Activated effector memory CD4-positive, alpha-beta T cell treated with anti-CD3 and anti-CD28 coated beads, Interleukin-2, amount 50 U/mL, for 16 hours (primary cell): Measurements from ENCODE around the gene HRC.
"Not testable (repeated sequence)": the region's sequence is repeated elsewhere in the genome, so short reads cannot be mapped to it uniquely, and the experiment has no call there.

ENCODE experiments used
- DNase-seq: peaks from one replicate; pipeline ENCODE4 v3.0.0-alpha.2; 2020

Gene HRC

DNA sequence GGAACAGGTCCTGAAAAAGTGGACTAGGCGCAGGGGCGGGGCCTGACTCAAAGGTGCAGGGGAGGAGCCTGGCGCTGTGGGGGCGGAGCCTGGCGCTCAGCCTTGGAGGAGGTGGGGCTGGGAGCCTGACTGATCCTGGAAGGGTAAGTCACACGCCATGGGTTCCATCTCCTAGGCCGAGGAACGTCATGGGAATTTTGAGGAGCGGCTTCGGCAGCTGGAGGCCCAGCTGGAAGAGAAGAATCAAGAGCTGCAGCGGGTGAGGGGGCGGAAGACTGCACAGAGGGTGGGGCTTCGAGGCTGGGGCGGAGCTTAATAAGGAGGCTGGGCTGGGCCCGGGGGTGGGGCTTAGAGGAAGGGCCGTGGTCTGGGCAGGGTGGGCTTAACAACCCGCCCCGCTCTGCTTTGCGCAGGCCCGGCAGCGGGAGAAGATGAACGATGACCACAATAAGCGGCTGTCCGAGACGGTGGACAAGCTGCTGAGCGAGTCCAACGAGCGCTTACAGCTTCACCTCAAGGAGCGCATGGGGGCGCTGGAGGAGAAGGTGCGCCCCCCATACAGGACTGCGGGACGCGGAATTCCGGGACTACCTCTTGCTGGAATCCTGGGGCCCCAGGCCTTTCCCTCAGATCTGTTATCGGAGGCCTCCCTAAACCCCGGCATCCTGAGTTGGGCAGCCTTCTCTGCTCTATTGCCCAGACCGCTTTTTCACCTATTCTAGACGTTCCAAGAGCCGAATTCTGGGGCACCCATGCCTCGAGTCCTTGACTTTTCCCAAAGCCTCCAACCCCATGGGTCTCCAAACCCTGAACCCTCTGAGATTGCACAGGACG lies 21.4 kb downstream of the HRC start:
- peak; percentile 84 for DNase-seq

DNA sequence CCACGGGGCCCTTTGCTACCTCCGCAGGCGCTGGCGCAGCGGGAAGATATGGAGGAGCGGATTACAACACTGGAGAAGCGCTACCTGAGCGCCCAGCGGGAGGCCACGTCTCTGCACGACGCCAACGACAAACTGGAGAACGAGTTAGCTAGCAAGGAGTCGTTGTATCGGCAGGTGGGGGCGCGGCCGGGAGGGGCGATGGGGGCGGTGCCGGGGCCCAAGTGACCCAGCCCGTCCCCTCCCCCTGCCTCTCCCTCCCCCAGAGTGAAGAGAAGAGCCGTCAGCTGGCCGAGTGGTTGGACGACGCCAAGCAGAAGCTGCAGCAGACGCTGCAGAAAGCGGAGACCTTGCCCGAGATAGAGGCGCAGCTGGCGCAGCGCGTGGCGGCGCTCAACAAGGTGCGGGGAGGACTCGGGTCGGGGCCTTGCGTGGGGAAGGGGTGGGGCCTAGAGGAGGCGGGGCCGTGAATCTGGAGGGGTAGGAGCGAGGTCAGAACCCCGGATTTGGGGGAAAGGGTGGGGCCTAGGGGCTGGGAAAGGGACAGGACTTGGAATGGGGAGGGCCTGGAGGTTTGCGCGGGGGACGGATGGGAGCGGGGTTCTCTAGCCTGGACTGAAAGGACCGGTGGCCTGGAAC lies 22.1 kb downstream of the HRC start:
- peak; percentile 77 for DNase-seq

DNA sequence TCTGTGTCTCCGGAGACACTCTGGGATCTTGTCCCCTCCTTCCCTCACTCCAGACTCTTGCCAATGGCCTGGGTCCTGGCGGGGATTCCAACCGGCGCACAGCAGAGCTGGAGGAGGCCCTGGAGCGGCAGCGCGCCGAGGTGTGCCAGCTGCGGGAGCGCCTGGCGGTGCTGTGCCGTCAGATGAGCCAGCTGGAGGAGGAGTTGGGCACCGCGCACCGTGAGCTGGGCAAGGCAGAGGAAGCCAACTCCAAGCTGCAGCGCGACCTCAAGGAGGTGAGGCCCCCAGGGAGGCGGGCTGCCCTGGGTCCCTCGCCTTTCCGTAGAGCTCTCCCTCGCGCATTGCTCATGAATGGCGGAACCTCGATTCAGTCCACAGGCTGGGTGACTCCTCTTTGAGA lies 24.9 kb downstream of the HRC start:
- DNase-seq: no peak

DNA sequence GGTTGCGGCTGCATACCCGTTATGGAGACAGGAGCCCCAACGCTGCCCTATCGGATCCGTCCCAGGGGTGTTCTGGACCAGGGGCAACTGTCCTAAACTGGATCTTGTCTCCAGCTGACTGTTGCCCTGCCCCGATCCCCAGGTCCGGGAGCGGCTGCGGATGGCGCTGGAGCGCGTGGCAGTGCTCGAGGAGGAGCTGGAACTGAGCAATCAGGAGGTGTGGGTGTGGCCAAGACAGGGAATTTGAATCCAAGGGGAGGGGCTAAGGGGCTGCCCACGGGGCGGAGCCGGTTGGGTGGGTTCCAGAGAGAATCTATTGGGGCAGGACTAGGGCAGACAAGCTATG lies 26.0 kb downstream of the HRC start:
- no peak for DNase-seq

DNA sequence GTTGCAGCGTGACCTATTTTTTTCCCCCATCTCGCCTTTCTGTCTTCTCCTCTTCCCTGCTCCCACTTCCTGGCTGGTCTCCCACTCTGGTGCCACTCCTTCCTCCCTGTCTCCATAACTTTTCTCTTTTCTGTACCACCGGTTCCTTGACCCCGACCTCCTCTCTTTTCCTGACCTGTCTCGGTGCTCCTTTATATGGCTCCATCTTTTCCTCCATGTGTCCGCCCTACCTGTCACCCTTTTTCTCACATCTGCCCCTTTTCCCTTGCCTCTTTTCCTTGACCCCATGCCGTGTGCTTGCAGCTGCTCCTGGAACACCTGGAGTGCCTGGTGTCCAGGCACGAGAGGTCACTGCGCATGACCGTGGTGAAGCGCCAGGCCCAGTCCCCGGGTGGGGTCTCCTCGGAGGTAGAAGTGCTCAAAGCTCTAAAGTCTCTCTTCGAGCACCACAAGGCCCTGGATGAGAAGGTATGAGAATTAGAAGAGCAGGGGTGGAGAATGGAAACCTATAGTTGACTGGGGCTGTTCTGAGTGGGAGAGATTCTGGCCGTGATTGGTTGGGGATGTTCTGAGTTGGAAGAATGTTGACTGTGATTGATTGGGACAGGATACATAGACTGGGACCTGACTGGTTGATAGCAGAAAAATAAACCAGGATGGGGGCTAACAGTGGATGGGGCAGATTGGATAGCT lies 26.5 kb downstream of the HRC start:
- DNase-seq: no peak

DNA sequence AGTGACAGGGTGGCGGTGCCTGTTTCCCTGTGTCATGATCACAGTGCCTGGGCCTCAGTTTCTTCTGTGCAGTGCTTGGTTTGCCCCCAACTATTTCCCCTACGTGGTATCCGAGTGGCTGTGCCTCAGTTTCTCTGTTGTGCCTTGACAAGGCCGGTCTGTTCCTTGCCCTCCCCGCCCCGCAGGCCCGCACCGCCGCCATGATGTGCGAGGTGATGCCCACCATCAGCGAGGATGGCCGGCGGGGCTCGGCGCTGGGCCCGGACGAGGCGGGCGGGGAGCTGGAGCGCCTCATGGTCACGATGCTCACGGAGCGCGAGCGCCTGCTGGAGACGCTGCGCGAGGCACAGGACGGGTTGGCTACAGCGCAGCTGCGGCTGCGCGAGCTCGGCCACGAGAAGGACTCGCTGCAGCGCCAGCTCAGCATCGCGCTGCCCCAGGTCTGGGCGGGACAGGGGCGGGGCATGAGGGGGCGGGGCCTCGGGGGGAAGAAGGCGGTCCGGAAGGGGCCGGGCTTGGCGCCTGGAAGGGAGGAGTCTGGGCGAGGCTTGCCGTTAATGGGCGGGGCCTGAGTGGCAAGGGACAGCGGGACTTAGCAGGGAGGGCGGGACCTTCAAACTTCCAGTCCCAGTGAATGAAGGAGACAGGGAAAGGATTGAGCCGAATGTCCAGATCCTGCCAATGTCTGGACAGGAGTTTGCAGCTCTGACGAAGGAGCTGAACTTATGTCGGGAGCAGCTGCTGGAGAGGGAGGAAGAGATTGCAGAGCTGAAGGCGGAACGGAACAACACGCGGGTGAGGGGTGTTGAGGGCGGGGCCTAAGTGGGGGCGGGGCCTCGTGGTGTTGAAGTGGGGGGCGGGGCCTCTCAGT lies 27.3 kb downstream of the HRC start:
- DNase-seq: peak; percentile 96

DNA sequence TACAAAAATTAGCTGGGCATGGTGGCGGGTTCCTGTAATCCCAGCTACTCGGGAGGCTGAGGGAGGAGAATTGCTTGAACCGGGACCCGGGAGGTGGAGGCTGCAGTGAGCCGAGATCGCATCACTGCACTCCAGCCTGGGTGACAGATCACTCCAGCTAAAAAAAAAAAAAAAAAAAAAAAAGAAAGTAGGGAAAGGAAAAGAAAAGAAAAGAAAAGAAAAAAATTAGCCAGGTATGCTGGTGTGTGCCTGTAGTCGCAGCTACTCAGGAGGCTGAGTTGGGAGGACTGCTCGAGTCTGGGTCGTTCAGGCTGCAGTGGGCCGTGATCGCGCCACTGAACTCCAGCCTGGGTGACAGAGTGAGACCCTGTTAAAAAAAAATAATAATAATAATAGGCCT lies 28.0 kb downstream of the HRC start:
- not testable (repeated sequence) for DNase-seq

DNA sequence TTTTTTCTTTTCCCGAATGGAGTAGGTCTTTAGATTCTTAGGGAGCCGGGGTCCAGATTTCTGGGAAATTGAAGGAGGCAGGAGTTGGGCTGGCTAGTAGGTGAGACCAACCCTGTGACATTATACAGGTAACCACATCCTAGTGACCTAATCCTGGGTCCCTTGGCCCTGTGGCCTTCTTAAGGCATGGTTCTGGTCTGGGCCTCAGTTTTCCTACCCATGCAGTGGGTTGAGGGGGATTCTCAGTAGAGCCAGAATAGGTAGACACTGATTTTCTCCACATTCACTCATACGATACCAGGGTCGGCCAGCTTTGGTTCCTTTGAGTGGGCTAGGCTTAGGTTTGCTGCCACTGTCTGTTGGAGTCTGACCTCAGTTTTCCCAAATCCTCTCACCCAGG lies 28.6 kb downstream of the HRC start:
- DNase-seq: no peak

DNA sequence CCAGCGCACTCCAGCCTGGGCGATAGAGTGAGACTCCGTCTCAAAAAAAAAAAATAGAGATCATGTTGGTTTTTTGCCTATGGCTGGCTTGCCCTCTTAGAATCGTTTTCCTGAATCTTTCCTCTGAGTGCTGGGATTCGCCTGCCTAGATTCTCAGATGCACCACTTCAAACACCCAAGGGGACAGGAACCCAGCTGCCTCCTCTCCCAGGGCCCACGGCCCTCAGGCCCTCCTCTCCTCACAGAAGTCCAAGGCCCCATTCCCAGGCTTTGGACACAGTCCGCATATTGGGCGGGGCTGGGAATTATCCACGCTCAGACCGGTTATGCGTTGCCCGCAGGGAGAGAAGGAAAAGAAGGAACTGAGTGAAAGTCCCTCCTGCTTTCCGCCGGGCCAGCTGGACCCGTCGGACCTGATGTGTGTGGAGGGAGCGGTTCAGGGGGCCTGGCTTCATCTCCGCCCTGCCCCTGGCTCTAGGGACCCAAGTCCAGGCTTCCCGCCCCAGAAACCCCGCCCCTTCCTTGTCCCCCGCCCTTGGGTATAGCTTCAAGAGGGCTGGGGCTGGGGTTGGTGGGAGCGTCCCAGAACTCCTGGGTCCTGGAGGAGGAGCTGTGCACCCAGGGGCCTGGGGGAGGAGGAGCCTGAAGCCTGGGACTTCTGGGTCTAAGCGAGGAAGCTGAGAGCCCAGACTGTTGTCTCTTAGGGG lies 30.0 kb downstream of the HRC start:
- no peak for DNase-seq

DNA sequence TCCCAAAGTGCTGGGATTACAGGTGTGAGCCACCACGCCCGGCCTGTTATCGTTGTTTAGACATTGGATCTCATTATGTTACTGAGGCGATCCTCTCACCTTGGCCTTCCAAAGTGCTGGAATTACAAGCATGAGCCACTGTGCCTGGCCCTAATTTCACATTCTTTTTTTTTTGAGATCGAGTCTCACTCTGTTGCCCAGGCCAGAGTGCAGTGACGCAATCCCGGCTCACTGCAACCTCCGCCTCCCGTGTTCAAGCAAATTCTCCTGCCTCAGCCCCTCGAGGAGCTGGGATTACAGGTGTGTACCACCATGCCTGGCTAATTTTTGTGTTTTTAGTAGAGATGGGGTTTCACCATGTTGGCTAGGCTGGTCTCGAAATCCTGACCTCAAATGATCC lies 31.9 kb downstream of the HRC start:
- not testable (repeated sequence) for DNase-seq

DNA sequence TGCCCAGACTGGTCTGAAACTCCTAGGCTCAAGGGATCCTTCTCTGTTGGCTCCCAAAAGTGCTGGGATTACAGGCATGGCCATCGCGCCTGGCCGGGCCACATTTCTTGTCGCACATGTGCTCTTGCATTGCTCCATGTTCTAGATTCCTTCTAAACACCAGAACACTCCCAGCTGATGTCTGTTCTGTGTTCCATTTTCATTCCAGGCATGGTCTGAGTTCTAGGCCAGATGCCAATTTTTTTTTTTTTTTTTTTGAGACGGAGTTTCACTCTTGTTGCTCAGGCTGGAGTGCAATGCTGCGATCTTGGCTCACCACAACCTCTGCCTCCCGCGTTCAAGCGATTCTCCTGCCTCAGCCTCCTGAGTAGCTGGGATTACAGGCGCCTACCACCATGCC lies 33.4 kb downstream of the HRC start:
- not testable (repeated sequence) for DNase-seq

DNA sequence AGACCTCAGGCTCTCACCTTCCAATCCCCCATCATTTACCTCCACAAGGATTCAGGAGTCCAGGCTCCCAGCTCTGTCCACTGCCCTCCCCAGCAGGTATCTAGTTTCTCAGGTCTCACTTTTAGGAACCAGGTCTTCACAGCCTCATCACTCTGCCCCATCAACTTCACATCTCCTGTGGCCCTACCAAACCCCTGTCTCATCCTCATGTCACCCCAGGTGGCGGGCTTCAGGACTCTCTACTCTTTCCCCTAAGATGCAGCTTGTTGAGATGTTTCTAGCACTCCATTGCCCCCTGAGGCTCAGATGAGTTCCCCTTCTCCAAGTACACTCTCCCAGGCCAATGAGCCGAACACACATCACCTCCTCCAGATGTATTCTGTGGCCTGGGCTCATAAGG lies 34.3 kb downstream of the HRC start:
- no peak for DNase-seq

DNA sequence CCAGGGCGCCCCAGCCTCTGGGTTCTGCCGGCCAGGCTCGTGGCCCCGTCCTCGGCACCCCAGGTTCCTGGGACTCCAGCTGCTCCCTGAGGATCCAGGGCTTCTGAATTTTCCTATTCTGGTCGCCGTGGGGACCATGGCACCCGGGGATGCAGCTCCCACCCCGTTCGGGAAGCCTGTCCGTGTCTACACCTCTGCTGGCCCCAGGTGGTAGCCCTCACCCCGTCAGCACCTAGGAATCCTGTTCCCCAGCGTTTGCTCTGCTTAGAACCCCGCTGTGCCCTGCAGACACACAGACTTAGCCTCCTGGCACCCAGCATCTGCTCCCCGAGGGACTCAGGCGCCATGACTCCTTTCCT lies 34.9 kb downstream of the HRC start:
- no peak for DNase-seq

DNA sequence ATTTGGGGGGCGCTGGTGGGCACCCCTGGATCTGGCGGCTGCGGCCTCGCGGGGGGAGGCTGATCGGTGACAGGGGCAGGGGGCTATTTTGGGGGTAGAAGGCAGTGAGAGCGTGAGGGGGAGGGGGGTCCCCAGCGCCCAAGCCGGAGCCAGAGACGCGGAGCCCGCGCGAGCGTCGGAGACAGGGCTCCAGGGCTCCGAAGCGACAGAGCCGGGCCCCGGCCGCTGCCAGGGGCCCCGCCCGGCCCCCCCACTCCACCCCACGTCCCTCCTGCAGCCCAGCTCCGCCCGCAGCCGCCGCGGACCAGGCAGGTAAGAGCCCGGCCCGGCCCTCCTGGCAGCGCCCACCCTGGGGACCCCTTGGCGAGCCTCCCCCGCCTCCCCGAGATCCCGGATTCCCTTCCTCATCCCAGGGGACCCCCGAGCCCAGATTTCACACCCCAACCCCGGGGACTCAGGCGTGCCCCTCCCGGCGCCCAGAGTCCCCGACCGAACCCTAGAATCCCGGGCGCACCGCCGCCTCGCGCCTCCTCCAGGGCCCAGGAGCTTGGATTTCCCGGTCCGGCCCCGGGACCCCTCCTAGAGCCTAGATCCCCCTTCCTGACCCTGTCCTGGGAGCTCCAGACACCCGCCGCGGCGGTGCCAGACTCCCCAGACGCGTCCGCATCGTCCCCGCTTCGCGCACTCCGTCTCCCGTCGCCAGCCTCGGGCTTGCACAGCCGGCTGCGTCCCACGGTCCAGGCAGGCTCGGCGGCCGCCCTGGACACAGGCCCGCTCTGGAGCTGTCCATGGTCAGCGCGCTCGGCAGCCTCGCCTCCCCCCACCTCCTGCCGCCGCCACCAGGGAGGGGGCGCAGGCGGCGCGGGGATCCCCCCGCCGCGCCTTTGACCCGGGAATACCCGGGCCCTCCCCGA lies 35.5 kb downstream of the HRC start, which contains the start of gene PPFIA3:
TSS of gene PPFIA3 (plus strand) at position 134 of the 914 bp plus-strand sequence. CDS start 8,330 bp downstream, outside the sequence.
- DNase-seq: peak; percentile 72

DNA sequence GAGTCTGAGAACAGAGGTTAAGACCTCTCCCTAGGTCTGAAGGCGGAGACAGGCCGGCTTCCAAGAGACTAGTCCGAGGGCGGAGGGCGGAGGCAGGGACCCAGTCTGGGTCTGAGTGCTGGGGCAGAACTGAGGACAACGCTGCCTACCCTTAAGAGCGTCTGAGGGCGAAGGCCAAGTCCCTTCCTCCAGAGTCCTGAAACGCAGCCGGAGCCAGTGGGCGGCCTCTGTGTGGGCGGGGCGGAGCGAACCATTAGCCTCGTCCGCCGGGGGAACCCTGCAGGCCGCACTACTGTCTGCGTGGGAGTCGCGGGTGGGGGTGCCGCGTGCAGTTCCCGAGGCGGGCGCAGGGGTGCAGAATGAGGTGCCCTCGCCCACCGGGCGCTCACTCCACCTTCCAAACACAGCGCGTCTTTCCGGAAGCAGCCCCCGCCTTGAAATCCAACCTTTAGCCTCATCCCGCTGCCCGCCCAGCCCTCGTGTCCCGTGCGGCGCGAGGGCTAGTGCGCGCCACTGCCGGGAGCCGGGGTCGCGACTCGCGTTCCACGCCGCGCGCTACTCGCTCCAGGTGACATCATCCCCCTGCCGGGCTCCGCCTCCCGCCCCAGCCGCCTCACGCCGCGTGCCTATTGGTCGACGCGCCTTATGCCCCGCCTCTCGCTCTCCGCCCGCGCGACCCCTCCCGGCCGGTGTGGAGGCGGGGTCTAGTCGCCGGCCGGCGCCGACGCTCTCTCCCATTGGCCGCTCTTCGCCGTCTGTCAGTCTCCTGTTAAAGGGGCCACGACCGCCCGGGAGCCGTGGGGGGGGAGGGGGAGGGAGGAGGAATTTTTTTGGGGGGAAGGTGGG lies 36.4 kb downstream of the HRC start, which contains the start of gene C19orf73:
TSS of gene C19orf73 (minus strand) at position 579 of the 846 bp plus-strand sequence. CDS start at position 458, 121 bp downstream.
- DNase-seq: peak; percentile 98

DNA sequence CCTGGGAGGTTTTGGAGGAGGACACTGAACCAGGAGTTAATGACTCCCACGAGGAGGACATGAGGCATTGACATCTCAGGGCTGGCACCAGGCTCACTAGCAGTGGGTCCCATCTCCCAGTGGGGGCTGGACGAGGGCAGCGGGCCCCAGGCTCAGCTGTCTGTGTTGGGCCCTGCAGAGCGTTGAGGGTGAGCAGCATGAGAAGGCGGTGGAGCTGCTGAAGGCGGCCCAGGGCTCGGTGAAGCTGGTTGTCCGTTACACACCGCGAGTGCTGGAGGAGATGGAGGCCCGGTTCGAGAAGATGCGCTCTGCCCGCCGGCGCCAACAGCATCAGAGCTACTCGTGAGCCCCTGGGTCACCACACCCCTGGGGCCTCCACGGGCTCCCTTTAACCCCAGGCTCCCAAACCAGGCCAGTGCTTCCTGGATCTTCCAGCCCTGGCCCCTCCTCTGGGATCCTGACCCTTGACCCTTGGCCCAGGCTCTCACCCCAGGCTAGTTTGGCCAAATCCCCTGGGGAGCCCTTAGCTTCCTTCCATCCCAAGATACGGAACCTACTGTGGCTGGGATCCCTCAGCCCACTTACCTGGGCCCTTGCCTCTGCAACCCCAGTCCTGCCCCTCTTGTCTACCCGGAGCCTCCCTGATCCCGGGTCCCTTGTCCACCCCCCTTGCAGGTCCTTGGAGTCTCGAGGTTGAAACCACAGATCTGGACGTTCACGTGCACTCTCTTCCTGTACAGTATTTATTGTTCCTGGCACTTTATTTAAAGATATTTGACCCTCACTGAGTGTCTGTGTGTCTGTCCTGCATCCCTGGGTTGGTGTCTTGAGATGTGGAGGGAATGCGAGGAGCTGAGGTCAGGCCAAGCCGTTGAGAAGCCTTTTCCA lies 37.3 kb downstream of the HRC start:
- DNase-seq: no peak

DNA sequence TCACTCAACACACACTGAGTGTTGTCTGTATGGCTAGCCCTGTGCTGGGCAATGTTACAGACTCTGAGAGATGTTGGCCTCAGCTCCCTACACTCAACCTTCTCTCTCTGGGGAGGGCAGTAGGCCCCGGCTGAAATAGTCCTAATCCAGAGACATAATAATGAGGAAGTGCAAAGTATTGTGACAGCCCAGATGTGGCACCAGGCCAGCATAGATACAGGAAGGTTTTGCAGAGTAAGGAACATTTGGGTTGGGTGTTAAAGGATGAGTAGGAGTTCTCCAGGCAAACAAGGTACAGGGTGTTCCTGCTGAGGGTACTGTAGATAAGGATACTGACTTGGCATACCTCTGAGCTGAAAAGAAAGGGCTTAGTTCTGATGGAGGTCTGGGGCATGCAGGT lies 38.7 kb downstream of the HRC start:
- DNase-seq: no peak

DNA sequence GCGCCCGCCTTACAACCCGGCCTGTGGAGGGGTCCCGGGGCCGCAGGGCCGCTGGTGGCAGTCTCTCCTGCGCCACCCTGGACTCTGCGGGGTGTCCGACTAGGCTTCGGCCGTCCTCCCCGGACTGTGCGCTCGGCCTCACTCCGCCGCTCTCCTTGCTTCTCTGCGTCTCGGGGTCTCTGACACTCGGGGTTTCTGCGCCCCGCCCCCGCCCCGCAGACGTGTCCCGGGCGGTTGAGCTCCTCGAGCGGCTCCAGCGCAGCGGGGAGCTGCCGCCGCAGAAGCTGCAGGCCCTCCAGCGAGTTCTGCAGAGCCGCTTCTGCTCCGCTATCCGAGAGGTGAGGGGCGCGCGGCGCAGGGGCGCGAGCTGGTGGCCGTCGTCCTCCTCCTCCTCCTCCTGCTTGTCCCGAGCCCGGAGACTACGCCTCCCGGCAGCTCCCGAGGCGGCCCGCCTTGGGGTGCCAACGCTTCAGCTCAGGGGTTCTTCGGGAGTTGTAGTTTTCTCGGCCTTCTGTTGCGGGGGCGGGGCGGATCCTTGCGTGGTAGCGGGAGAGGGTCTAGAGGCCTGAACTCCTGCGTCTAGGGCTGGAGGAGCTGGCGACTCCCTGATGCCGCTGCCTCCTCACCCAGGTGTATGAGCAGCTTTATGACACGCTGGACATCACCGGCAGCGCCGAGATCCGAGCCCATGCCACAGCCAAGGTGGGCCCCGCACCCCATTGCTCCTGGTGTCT lies 40.4 kb downstream of the HRC start:
- peak; percentile 80 for DNase-seq
